ENCODE measurements around the gene MPPED1.

GRCh38 chr22:43455846-43456245 lies 44.0 kb downstream of the MPPED1 start:
- TF ChIP-seq CTCF (CRISPR knock-in tag; IDR thresholded peaks at IDR 0.05) (no peak), USF2 (IDR thresholded peaks at IDR 0.05; ENCODE audit: low read depth, low read length) (no peak), USF2 (CRISPR knock-in tag; IDR thresholded peaks at IDR 0.05; ENCODE audit: borderline replicate concordance) (no peak), ZNF768 (CRISPR knock-in tag; IDR thresholded peaks at IDR 0.05) (no peak), EZH2 (conservative IDR thresholded peaks at IDR 0.05; ENCODE audit: low read depth, low read length) (no peak), XRCC5 (optimal IDR thresholded peaks at IDR 0.05; ENCODE audit: low read length) (no peak), POLR2A (IDR thresholded peaks at IDR 0.05; ENCODE audit: insufficient read depth in 1 of 2, low read depth in 2 of 2, low read length in 2 of 2) (no peak), ATF6 (CRISPR knock-in tag; conservative IDR thresholded peaks at IDR 0.05) (no peak), FOXM1 (CRISPR knock-in tag; IDR thresholded peaks at IDR 0.05) (no peak), TBP (CRISPR knock-in tag; IDR thresholded peaks at IDR 0.05) (no peak), CSRNP1 (CRISPR knock-in tag; IDR thresholded peaks at IDR 0.05) (no peak)
